ENCODE data around the gene GAS2. TPM values are rescaled to one million over a fixed set of nuclear protein-coding genes. Genes with fewer than 3 reads are reported as not detected.

GAS2 gene
- total and polyA plus RNA-seq, 9 of the 15 experiments (the other 6 are each of a cell fraction or from before 2014, with no cell fraction given) = 0.77 to 1.9 (median 1.1) TPM

- 0% methylated on average over 4 of the region's 4 CpGs for WGBS (ENCODE audit: insufficient coverage, low coverage, missing lambda C conversion rate)
- Histone ChIP-seq H3K4me1 (replicated peaks in 1 of 2; ENCODE audit: control insufficient read depth in 2 of 2, insufficient read depth in 2 of 2, low read length in 2 of 2) (no peaks in the 10 kb centered on the region; a peak in 1 of 5 replicates), H3K9me3 (replicated peaks; ENCODE audit: control insufficient read depth, insufficient read depth, low read depth, low read length) (no peaks in the 10 kb centered on the region), H3K27ac (ENCODE audit: extremely low read depth, low read depth, low read length) (no peak within 1 kb of the TSS), H3K4me2 (ENCODE audit: insufficient read depth, low read length) (no peak within 1 kb of the TSS), H3K27me3 (ENCODE audit: control insufficient read depth in 2 of 2, insufficient read depth in 2 of 2, low read length in 2 of 2) (no peaks in the 10 kb centered on the region), H3K4me3 (no peak within 1 kb of the TSS), H3K36me3 (ENCODE audit: control insufficient read depth, insufficient read depth, low read length) (no peaks in the 10 kb centered on the region), H3K79me2 (ENCODE audit: control insufficient read depth, insufficient read depth, low read length) (no peaks in the 10 kb centered on the region), H2AFZ (ENCODE audit: low read depth, low read length) (no peak within 1 kb of the TSS), H3K9me1 (ENCODE audit: control insufficient read depth, insufficient read depth, low read length) (no peaks in the 10 kb centered on the region), H4K20me1 (replicated peaks; ENCODE audit: control insufficient read depth, insufficient read depth, low read length) (no peaks in the 10 kb centered on the region), H3K9ac (ENCODE audit: insufficient read depth in 1 of 2, low read depth in 2 of 2, low read length in 2 of 2) (no peak within 1 kb of the TSS)
- BruUV-seq (replicated peaks) = no TSS peak
- in situ Hi-C loops (cut with MboI) (no loop called here), intact Hi-C loops (cut with micrococcal nuclease) (no loop called here)
- CTCF ChIA-PET (ENCODE audit: low intra/inter-chr PET ratio) = no interaction called here
- POLR2A ChIA-PET = interaction anchor here (0.9 kb wide), 1 partner anchor 10 kb away, joined by 4 read pairs; no protein-coding TSS in a partner anchor
- FAIRE-seq = no peak
- DNase-seq (ENCODE audit: extremely low read depth in 1 of 4, low spot score in 3 of 4) = peak in 1 of 4 experiments; percentile 5
- ATAC-seq = peak; percentile 67
- TF ChIP-seq PRPF4 (IDR thresholded peaks at IDR 0.05; ENCODE audit: insufficient read depth, low read depth, low read length, poor library complexity, severe bottlenecking) (no peak), CTCF (IDR thresholded peaks at IDR 0.05 in 2 of 3, conservative IDR thresholded peaks at IDR 0.05 in 1 of 3; ENCODE audit: insufficient read depth in 2 of 3, low read depth in 1 of 3, low read length in 3 of 3) (0 out of 6 replicates have a peak, but pooled peaks of 1 of the 3 experiments have one; percentile 21), ETS1 (conservative IDR thresholded peaks at IDR 0.05; ENCODE audit: control insufficient read depth, low read depth, low read length) (no peak), RAD21 (CRISPR knock-in tag; conservative IDR thresholded peaks at IDR 0.05 in 1 of 2, IDR thresholded peaks at IDR 0.05 in 1 of 2) (0 out of 4 replicates have a peak, but pooled peaks of 1 of the 2 experiments have one; percentile 5), SAFB2 (IDR thresholded peaks at IDR 0.05; ENCODE audit: borderline replicate concordance, low read depth, low read length, severe bottlenecking) (no peak), ELF2 (CRISPR knock-in tag; IDR thresholded peaks at IDR 0.05) (no peak), ZBTB17 (CRISPR knock-in tag; IDR thresholded peaks at IDR 0.05) (no peak), TRIM28 (IDR thresholded peaks at IDR 0.05) (no peak), TBL1XR1 (IDR thresholded peaks at IDR 0.05; ENCODE audit: low read length in 2 of 2) (no peak), MBD1 (CRISPR knock-in tag; IDR thresholded peaks at IDR 0.05) (no peak), CGGBP1 (CRISPR knock-in tag; IDR thresholded peaks at IDR 0.05) (no peak), ZNF398 (CRISPR knock-in tag; IDR thresholded peaks at IDR 0.05) (no peak), NFE2L1 (tag; IDR thresholded peaks at IDR 0.05; ENCODE audit: borderline replicate concordance, low read depth) (no peak)
Observed at GRCh38 chr11:22860241-22860640, 193.8 kb downstream of the GAS2 start, which contains the start of gene CCDC179. Gene CCDC179, minus strand, starts transcription at chr11:22860474. Its CDS starts 53 bp downstream, at chr11:22860421.

Measured in K562 (cell line).